GM21360 (cell line): Measurements from ENCODE around the gene MRPL9.

ENCODE experiments used
- ATAC-seq: cut with Tn5 transposase; IDR thresholded peaks from one replicate; pipeline ENCODE4 v1.9.1; 2021; ENCODE audit warnings: mild to moderate bottlenecking, moderate library complexity; ENCODE audit not compliant: unreplicated experiment

The MRPL9 gene

GRCh38 chr1:151713874-151714273 is 49.4 kb downstream of the MRPL9 start:
- ATAC-seq, result no peak

- ATAC-seq, result no peak
Observed at GRCh38 chr1:151713044-151713443, 50.3 kb downstream of the MRPL9 start.

- ATAC-seq, result no peak
Observed at GRCh38 chr1:151711951-151712350, 51.3 kb downstream of the MRPL9 start.

GRCh38 chr1:151711044-151711800 is 52.1 kb downstream of the MRPL9 start:
- no peak for ATAC-seq

GRCh38 chr1:151710187-151710840 is 53.0 kb downstream of the MRPL9 start:
- no peak for ATAC-seq
